ENCODE data around the gene DHODH. TPM values are rescaled to one million over a fixed set of nuclear protein-coding genes. Genes with fewer than 3 reads are reported as not detected.

Gene DHODH
- total RNA-seq, 1 donor from 2014 or later = 7.9 TPM

DNA sequence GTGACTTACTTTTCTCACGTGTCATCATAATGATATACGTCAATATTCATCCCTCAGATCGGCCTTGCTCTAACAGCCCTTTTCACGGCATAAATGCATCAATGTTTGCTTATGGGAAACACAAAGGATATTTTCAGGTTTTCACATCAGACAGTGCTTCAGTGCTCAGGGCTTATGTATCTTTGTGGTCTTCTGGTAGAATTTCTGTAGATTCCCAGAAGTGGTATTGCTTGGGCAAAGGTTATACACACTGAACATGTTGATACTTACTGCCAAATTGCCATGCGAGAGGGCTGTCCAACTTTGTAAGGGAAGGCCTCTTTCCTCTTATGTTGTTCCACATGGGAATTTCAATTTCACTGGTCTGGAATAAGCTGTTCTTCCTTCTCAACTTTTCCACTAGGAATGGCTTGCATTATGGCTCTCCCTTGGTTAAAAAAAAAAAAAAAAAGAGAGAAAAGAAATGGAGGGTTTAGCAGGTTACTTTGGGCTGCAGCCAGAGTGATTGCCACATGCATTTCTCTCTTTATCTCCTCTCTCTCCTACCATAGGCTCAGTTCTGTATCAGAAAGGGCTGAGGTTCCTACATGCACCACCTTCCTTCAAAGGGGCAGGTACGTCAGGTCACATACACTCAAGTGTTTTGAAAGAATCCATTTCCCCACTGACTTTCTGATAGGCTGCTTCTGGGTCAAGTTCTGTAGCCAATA lies 19.3 kb downstream of the DHODH start:
- H3K36me3 ChIP-seq (ENCODE audit: control insufficient read depth, insufficient read depth, low read length) = no peaks in the 10 kb centered on the region
- DNase-seq (ENCODE audit: low read depth) = no peak
- H3K4me3 ChIP-seq (ENCODE audit: low read depth, low read length) = no peak overlapping the region
- TF ChIP-seq CTCF (IDR thresholded peaks at IDR 0.05; ENCODE audit: insufficient read depth, low read length, poor library complexity, severe bottlenecking) = no peak
- H3K27me3 ChIP-seq (ENCODE audit: control insufficient read depth, insufficient read depth, low read length) = no peaks in the 10 kb centered on the region

GRCh38 chr16:72029567-72030271 lies 21.2 kb downstream of the DHODH start:
- H3K36me3 ChIP-seq (ENCODE audit: control insufficient read depth, insufficient read depth, low read length) = no peaks in the 10 kb centered on the region
- TF ChIP-seq CTCF (IDR thresholded peaks at IDR 0.05; ENCODE audit: insufficient read depth, low read length, poor library complexity, severe bottlenecking) = no peak
- no peak for DNase-seq (ENCODE audit: low read depth)
- no peaks in the 10 kb centered on the region for H3K27me3 ChIP-seq (ENCODE audit: control insufficient read depth, insufficient read depth, low read length)
- H3K4me3 ChIP-seq (ENCODE audit: low read depth, low read length) = no peak overlapping the region

DNA sequence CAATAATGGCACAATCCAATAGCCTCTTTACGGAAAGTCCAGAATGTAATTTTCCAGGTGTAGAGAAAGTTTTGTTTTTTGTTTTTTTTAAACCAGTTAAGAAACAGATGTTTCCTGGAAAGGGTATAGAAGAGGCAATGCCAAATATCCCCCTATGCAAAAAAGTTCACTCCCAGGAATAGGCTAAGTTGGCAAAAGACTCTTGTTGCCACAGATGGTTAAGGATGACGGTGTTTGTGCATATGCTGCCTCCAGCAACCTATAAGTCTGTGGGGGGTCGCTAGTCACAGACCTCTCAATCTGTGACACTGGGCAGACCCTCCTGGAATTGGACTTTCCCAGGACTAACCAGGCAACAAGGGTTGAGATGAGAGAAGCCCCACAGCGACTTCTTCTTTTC lies 24.9 kb downstream of the DHODH start:
- no peak overlapping the region for H3K4me3 ChIP-seq (ENCODE audit: low read depth, low read length)
- no peaks in the 10 kb centered on the region for H3K27me3 ChIP-seq (ENCODE audit: control insufficient read depth, insufficient read depth, low read length)
- no peak for DNase-seq (ENCODE audit: low read depth)
- H3K36me3 ChIP-seq (ENCODE audit: control insufficient read depth, insufficient read depth, low read length) = no peaks in the 10 kb centered on the region
- no peak for TF ChIP-seq CTCF (IDR thresholded peaks at IDR 0.05; ENCODE audit: insufficient read depth, low read length, poor library complexity, severe bottlenecking)

DNA sequence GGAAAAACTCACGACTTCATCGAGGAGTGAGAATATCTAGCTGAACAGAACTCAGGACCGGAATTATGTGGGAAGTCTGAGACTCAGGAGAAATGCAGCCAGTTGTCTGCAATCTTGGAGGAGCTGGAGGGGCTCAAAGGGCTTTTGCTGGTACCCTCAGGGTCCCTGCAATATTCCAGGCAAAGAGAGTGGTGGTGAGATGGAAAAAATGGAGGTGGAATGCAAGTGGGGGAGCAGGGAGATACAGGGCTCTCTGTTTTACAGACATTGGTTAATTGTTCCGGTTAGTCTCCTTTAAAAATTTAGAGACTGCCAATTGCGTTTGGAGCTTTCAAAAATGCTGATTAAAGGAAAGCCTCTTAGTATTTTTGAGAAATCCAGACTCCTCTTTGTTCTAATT lies 27.6 kb downstream of the DHODH start:
- Histone ChIP-seq H3K4me3 (ENCODE audit: low read depth, low read length) (no peak overlapping the region), H3K36me3 (ENCODE audit: control insufficient read depth, insufficient read depth, low read length) (no peaks in the 10 kb centered on the region), H3K27me3 (ENCODE audit: control insufficient read depth, insufficient read depth, low read length) (no peaks in the 10 kb centered on the region)
- TF ChIP-seq CTCF (IDR thresholded peaks at IDR 0.05; ENCODE audit: insufficient read depth, low read length, poor library complexity, severe bottlenecking) = no peak
- no peak for DNase-seq (ENCODE audit: low read depth)

DNA sequence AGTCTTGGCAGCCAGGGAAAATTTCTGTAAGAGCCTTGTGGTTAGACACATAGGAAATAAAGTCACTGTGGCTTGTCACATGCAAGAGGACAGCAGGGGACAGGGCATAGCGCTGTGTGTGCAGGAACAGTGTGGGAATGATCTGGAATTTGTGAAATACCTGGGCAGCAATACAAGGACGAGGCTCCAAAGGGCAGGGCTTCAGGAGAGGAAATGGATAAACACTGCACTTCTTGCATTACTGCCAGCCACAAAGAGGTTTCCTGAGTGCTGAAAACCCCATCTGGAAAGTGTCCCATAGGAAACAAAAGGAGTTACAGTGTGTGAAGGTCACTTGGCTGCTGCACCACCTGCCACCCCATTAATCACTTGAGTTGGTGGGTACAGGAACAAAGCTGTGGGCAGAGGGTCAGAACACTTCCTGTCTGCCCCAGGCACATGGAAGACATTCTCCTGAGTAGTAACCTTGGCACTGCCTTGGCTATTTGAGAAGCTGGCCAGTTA lies 33.7 kb downstream of the DHODH start:
- Histone ChIP-seq H3K27me3 (ENCODE audit: control insufficient read depth, insufficient read depth, low read length) (no peaks in the 10 kb centered on the region), H3K4me3 (ENCODE audit: low read depth, low read length) (no peak overlapping the region), H3K36me3 (ENCODE audit: control insufficient read depth, insufficient read depth, low read length) (no peaks in the 10 kb centered on the region)
- no peak for DNase-seq (ENCODE audit: low read depth)
- no peak for TF ChIP-seq CTCF (IDR thresholded peaks at IDR 0.05; ENCODE audit: insufficient read depth, low read length, poor library complexity, severe bottlenecking)
